Measurements from ENCODE around the gene OR5D14.

The OR5D14 gene

GRCh38 chr11:55795256-55795655, at the start of gene OR5D14:
TSS of gene OR5D14 (plus strand) at chr11:55795556. CDS start at chr11:55795556, 0 bp downstream.
- DNase-seq (ENCODE audit: low read depth, low spot score): no peak
- TF ChIP-seq CTCF (IDR thresholded peaks at IDR 0.05; ENCODE audit: low read depth, low read length): no peak
- in situ Hi-C loops (cut with HindIII; ENCODE audit: low sequenced_read_pairs): no loop called here
- no peak within 1 kb of the TSS for H3K4me3 ChIP-seq (ENCODE audit: low read depth, low read length)

GRCh38 chr11:55773138-55773537, 22.2 kb upstream of the OR5D14 start, which contains the start of gene OR5D13:
TSS of gene OR5D13 (plus strand) at chr11:55773438. CDS start at chr11:55773438, 0 bp downstream.
- in situ Hi-C loops (cut with HindIII; ENCODE audit: low sequenced_read_pairs): no loop called here
- no peak for DNase-seq (ENCODE audit: low read depth, low spot score)
- TF ChIP-seq CTCF (IDR thresholded peaks at IDR 0.05; ENCODE audit: low read depth, low read length): no peak
- no peak within 1 kb of the TSS for H3K4me3 ChIP-seq (ENCODE audit: low read depth, low read length)

- DNase-seq (ENCODE audit: low read depth, low spot score): no peak
- TF ChIP-seq CTCF (IDR thresholded peaks at IDR 0.05; ENCODE audit: low read depth, low read length): no peak
- in situ Hi-C loops (cut with HindIII; ENCODE audit: low sequenced_read_pairs): no loop called here
- H3K4me3 ChIP-seq (ENCODE audit: low read depth, low read length): no peak overlapping the region
These were observed 3.8 kb upstream of the OR5D14 start for GRCh38 chr11:55791606-55792005.

- no peak for TF ChIP-seq CTCF (IDR thresholded peaks at IDR 0.05; ENCODE audit: low read depth, low read length)
- in situ Hi-C loops (cut with HindIII; ENCODE audit: low sequenced_read_pairs): no loop called here
These were observed 2.0 kb upstream of the OR5D14 start for GRCh38 chr11:55793321-55793720.

GRCh38 chr11:55806248-55806647, 10.9 kb downstream of the OR5D14 start:
- H3K4me3 ChIP-seq (ENCODE audit: low read depth, low read length): no peak overlapping the region
- DNase-seq (ENCODE audit: low read depth, low spot score): no peak
- TF ChIP-seq CTCF (IDR thresholded peaks at IDR 0.05; ENCODE audit: low read depth, low read length): no peak
- in situ Hi-C loops (cut with HindIII; ENCODE audit: low sequenced_read_pairs): no loop called here

More at GRCh38 chr11:55793321-55793720, 2.0 kb upstream of the OR5D14 start:
- DNase-seq (ENCODE audit: low read depth, low spot score): no peak
- no peak overlapping the region for H3K4me3 ChIP-seq (ENCODE audit: low read depth, low read length)

GRCh38 chr11:55811067-55811466, 15.7 kb downstream of the OR5D14 start, which contains the start of gene OR5L1:
TSS of gene OR5L1 (plus strand) at chr11:55811367. CDS start at chr11:55811467, 100 bp downstream.
- no peak for DNase-seq (ENCODE audit: low read depth, low spot score)
- H3K4me3 ChIP-seq (ENCODE audit: low read depth, low read length): no peak within 1 kb of the TSS
- TF ChIP-seq CTCF (IDR thresholded peaks at IDR 0.05; ENCODE audit: low read depth, low read length): no peak
- in situ Hi-C loops (cut with HindIII; ENCODE audit: low sequenced_read_pairs): no loop called here

- no peak for DNase-seq (ENCODE audit: low read depth, low spot score)
- no peak within 1 kb of the TSS for H3K4me3 ChIP-seq (ENCODE audit: low read depth, low read length)
- in situ Hi-C loops (cut with HindIII; ENCODE audit: low sequenced_read_pairs): no loop called here
- no peak for TF ChIP-seq CTCF (IDR thresholded peaks at IDR 0.05; ENCODE audit: low read depth, low read length)
These were observed 24.0 kb downstream of the OR5D14 start, which contains the start of gene OR5D18 for GRCh38 chr11:55819330-55819729. TSS of gene OR5D18 (plus strand) at chr11:55819630. CDS start at chr11:55819630, 0 bp downstream.

Measured in astrocyte of the spinal cord (primary cell).